Cerebellar cortex (tissue), 1 donor: ENCODE data around the gene PTGDS.

ENCODE experiments used
- DNase-seq: peaks from one replicate; pipeline ENCODE4 v3.0.0-alpha.2; 2015; ENCODE audit warnings: low spot score

PTGDS gene

DNA sequence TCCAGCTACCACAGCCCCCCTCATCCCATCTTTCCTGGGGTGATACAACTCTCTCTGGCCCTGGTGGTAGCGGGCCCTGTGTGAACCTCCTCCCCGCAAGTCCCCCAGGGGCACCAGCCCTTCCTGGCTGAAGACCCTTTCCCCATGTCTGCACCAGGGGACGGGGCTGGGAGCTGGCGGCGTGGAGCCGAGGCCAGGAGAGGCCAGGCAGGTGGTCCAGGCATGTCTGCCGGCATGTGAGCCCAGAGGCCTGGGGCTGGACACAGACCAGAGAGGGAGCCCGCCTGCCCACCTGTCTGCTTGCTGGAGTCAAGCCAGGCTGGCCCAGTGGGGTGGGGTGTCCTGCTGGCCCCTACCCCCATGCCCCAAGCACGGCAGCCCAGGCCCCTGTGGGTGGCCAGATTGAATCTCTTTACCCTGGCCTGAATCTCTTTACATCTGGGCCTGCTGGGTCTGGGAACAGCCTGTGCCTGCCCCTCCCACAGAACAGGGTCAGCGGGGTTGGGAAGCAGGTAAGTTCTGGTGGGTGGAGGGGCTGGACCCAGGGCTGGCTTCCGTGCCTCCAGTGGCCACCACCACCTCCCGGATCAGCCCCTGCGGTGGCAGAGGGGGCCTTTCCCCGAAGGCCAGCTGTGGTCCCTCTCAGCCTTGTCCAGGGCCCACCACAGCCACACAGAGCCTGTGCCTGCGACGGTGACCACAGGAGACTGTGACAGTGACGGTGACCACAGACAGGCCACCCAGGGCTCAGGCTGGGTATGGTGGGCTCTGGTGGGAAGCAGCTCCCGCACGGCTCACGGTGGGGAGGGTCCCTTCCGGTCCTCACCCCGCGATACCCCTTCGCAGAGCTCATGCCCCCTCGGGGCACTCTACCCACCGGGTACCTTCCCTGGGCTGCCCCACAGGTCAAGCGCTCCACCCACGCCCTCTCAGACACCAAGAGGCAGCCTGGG, 18.1 kb upstream of the PTGDS start:
- no peak for DNase-seq

GRCh38 chr9:136960212-136960937, 16.9 kb upstream of the PTGDS start:
- DNase-seq, result no peak

DNA sequence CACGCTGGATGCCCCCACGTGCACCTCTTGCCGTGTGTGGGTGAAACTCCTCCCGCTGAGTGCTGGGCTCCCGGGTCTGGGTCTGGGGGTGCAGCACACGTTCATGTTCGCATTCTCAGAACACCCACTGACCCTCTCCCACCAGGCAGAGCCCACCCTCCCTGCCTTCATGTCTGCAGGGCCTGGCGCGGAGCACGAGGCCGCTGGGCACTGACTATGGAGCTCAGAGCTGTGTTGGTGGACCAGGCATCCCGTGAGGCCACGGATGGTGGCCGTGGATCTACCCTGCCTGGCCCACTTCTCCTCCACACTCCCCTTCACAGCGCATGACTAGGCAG, 16.4 kb upstream of the PTGDS start:
- no peak for DNase-seq

DNA sequence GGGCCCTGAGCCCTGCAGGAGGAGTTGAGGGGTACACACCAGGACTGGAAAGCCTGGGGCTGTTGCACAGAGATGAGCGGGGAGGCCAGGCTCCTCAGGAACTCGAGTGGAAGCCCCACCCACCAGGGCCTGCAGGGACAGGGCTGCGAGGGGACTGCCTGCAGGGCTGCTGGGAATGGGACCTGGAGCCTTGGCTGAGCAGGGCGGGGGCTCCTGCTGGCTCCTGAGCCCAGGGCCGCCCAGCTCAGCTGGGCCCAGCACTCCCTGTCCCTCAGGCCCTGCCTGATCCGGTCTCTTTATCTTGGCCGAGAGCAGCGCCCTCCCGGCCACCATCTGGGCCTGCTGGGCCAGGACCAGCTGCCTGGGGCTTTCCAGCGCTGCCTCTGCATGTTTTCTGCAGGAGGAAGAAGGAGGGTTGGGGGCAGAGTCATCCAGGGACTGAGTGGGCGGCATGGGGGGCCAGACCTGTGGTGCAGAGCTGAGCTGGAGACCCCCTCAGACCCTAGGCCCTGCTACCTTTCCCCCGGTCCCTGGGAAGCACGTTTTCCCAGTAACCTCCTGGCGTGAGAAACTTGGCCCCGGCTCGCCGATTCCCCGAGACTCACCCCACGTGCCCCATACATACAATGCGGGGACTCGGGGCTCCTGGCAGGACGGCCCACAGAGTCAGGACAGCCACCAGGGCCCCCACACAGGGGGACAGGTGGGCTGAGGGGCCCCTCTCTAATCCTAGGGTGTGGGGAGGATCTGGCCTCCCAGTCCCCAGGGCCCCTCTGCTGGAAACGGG, 15.8 kb upstream of the PTGDS start:
- peak; percentile 86 for DNase-seq

DNA sequence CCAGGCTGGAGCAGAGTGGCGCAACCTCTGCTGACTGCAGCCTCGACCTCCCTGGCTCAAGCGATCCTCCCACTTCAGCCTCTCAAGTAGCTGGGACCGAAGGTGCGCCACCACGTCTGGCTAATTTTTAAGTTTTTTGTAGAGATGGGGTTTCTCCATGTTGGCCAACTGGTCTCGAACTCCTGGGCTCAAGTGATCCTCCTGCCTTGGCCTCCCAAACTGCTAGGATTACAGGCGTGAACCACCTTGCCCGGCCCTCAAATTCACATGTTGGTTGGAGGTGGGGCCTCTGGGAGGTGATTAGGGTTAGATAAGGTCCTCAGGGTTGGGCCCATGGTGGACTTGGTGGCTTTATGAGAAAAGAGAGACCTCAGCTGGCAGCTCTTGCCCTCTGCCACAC, 15.1 kb upstream of the PTGDS start:
- no peak for DNase-seq

- DNase-seq, result no peak
Measured at GRCh38 chr9:136962701-136963248, 14.5 kb upstream of the PTGDS start.

GRCh38 chr9:136963341-136963740, 14.0 kb upstream of the PTGDS start:
- no peak for DNase-seq

- no peak for DNase-seq
Measured at GRCh38 chr9:136963751-136964150, 13.6 kb upstream of the PTGDS start.

DNA sequence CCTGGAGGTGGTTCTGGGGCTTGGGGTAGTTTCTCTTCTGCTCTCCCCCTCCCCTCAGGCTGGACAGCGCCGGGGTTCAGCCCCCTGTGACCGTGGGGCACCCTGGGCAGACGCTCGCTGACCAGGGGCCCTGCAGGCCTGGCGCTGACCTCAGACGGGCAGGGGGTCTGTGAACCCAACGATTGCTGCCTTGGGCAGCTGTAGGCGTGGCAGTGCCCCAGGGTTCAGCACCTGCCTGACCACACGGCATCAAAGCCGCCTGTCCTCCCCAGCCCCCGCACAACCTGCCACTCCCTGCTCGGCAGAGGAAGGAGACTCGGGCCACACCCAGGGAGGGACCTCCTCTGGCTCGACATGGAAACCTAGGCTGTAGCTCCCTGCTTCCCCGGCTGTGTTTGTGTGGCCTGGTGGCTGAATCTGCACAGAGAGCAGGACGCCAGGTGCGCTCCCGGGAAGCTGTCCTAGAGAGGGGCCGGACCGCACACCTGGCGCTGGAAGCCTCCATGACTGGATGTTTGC, 13.1 kb upstream of the PTGDS start:
- no peak for DNase-seq

DNA sequence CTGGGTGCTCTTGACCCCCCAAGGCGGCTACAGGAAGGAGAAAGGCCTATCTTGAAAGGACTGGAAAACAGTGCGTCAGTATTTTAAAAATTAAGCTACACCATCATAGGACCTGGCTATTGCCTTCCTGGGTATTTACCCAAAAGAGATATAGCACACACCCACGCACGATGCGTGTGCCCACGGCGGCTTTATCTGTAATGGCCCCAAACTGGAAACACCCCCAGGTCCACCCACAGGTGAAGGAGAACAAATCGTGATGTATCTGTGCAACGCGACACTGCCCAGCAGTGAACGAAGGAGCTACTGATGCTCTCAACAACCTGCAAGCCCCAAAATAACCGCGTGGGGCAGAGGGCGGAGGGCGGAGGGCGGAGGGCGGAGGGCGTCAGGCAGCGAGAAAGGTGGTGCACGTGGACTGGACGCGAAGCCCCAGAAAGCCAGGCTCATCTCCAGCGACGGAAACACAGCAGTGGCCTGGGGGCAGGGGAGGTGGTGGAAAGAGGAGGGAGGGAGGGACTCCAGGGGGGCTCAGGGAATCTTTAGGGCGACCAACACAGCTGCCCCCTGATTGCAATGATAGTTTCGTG, 12.4 kb upstream of the PTGDS start:
- DNase-seq, result no peak

- DNase-seq, result peak; percentile 41
Measured at GRCh38 chr9:136965771-136966484, 11.4 kb upstream of the PTGDS start.

- DNase-seq, result no peak
Measured at GRCh38 chr9:136968333-136969127, 8.8 kb upstream of the PTGDS start.

DNA sequence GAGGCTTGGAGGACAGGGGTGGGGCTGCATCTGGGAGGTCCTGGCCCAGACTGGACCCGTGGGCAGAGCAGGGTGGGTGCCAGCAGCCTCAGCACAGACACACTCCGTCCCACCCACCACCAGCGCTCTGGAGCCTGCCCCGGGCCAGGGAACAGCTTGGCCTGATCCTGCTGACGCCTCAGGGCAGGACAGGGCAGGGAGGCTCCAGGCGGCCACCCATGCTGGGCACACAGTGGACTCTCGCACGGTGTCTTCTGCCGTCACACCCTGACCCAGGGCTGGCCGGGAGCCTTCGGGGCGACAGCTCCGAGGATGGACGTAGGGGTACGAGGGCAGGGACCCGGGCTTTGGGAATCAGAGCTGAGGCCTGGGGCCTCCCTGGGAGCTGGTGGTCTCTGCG, 8.2 kb upstream of the PTGDS start:
- DNase-seq, result no peak

GRCh38 chr9:136969774-136970173, 7.5 kb upstream of the PTGDS start:
- DNase-seq, result no peak

GRCh38 chr9:136970361-136970760, 6.9 kb upstream of the PTGDS start:
- DNase-seq, result no peak

GRCh38 chr9:136971746-136972145, 5.6 kb upstream of the PTGDS start:
- no peak for DNase-seq

GRCh38 chr9:136972335-136972734, 5.0 kb upstream of the PTGDS start:
- no peak for DNase-seq

GRCh38 chr9:136972743-136973142, 4.6 kb upstream of the PTGDS start:
- no peak for DNase-seq

DNA sequence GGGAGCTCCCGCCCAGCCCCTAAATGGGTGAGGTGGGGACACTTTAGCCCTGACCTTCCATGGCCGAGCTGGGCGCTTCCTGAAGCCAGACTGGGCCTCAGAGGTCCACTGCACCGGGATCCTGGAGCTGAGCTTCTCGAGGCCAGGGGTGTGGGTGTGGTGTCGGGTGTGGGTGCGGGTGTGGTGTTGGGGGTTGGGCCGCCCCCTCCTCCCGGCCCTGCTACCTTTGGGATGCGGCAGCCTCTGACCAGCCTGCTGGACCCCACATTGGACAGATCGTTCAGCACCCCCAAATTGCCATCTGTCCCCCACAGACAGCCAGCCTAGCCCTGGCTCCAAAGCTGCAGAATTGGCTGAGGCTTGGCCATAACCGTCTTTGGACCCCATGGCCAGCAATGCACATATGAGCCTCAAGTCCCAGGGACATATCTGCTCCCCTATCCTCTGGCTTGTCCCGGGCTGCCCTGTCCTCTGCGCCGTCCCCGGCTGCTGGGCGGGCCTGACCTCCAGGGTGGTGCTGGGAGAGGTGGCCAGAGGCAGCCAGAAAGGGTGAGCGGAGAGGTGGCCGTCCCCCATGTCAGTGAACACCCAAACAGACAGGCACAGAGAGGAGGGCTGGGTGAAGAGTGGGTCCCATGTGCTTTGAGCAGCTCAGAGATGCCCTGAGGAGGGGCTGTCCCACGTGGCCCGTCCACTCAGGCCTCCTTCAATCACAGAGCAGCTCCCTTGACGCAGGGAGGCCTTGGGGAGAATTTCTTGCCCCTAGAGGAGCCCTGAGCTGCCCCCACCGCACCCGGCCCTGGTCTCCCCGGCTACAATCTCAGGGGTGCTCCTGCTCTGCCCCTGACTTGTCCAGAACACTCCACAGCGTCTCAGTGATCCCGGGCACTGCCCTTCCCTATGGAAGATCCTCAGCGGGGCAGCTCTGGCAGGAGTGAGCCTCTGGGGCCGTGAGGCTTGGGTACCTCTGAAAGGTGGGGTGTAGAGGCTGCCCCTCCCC, 3.4 kb upstream of the PTGDS start:
- DNase-seq, result no peak
